GM18517 (cell line): Measurements from ENCODE around the gene CFAP126.
A peak's percentile ranks its signal among the peaks of the same experiment; 100 is the strongest.
"Not testable (repeated sequence)": the region's sequence is repeated elsewhere in the genome, so short reads cannot be mapped to it uniquely, and the experiment has no call there.

Experiments used
- ATAC-seq: cut with Tn5 transposase; IDR thresholded peaks from one replicate; pipeline ENCODE4 v1.9.1; 2021; ENCODE audit warnings: mild to moderate bottlenecking, moderate library complexity; ENCODE audit not compliant: unreplicated experiment

The CFAP126 gene, protein sequence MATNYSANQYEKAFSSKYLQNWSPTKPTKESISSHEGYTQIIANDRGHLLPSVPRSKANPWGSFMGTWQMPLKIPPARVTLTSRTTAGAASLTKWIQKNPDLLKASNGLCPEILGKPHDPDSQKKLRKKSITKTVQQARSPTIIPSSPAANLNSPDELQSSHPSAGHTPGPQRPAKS

DNA sequence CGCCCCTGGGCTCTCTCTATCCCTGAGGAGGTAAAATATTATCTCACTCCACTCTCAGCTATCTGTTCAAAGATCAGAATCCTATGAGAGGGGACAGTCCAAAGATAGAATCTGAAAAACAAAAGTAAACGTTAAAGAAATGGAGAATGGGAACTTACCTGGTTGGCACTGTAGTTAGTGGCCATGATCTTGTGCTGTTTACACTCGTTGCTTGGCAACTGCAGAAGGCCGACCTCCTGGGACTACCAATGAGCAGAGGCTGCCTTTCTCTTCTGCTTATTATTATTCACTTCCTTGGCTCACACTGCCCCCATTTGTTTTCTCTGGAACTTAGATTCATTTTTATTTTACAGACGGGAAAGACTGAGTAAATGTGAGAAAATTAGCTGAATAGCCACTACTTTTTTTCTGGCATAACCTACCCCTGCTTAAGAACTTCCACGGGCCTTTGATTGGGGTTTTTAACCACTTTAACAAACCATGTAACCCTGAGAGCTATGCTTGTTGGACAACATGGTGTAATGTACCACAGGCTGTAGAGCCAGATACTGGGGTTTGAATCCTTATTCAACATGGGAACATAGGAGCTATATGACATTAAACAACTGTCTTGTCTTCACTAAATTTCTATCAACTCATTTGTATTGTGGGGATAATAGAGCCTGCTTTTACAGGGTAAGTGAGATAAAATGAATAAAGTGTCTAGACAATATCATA, at the start of gene CFAP126:
CFAP126 (minus strand) TSS at position 193 of the 717 bp plus-strand sequence; CDS start at position 185, 8 bp downstream.
- ATAC-seq, result peak; percentile 96

DNA sequence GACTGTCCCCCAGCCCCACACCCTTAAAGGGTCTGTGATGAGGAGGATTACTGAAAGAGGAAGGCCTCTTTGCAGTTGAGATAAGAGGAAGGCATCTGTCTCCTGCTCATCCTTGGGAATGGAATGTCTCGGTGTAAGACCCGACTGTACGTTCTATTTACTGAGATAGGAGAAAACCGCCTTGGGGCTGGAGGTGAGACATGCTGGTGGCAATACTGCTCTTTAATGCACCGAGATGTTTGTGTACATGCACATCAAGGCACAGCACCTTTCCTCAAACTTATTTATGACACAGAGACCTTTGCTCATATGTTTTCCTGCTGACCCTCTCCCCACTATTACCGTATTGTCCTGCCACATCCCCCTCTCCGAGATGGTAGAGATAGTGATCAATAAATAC, 45.4 kb upstream of the CFAP126 start:
- not testable (repeated sequence) for ATAC-seq

DNA sequence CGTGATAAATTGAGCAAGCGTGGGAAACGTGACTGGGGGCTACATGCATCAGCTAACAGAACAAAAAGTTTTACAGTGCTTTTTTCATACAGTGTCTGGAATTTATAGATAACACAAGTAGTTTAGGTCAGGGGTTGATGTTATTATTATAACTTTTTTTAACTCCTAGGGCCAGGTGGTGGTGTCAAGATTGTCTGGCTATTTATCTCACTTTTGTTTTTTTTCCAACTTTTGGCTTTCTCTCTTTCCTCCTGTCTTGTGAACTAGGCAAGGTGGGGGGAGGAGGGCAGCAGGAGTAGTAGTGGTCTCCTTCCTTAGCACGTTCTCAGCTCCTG, 42.9 kb upstream of the CFAP126 start:
- not testable (repeated sequence) for ATAC-seq

DNA sequence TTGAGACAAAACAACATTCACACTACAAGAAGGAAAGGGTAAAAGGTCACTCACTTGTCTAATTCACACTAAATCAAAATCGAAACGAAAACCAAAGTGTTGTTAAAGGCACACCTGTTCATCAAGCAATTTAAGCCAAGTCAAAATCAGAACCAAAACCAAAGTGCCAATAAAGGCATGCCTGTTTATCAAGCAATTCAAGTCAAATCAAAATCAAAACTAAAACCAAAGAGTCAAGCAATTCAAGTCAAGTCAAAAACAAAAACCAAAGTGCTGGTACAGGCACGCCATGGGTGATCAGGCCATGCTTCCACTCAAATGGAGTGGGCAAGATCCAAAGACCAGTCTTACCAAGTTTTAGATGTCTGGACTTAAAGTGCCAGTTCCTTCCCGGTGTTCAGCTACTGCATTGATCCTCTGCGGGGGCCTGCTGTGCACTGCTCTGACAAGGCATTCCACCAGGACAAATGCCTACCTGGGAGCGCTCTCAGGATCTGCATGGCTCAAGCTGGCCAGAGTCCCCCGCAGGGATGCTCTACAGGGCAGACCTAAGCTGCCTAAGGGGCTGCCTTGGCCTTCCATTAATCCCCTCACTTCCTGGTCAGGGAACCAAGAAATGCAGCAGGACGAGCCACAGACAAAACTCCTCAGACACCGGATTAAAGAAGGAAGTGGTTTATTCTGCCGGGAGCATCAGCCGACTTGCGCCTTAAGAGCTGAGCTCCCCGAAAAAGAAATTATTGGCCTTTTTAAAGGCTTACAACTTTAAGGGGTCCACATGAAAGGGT, 42.4 kb upstream of the CFAP126 start:
- peak; percentile 65 for ATAC-seq

DNA sequence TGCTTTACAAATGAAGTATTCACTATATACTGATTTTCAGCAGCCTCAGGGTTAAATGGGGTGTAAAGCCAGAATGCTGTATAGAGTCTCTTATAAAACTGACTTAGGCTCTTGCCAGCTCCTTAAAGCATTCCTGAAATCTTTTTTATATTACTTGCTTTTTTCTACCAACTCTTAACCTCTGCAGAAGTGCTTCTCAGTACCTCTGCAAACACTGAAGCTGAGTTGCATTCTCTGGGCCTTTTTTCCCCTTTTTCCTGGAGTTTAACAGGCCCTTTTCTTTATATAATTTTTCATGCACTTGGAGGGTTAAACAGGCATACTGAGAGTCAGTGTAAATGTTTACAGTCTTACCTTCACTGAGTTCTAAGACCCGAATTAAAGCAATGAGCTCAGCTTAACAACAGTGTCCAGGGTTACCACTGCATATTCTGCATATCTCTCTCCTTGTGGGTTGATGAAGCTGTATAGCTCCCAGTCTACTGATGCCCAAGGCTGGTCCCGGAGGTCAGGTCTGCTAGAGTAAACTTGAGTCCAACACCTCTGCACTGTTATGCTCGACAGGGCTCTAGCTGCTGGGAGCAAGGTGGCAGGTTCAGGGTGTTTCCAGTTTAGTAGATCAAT, 40.9 kb upstream of the CFAP126 start:
- ATAC-seq, result no peak

DNA sequence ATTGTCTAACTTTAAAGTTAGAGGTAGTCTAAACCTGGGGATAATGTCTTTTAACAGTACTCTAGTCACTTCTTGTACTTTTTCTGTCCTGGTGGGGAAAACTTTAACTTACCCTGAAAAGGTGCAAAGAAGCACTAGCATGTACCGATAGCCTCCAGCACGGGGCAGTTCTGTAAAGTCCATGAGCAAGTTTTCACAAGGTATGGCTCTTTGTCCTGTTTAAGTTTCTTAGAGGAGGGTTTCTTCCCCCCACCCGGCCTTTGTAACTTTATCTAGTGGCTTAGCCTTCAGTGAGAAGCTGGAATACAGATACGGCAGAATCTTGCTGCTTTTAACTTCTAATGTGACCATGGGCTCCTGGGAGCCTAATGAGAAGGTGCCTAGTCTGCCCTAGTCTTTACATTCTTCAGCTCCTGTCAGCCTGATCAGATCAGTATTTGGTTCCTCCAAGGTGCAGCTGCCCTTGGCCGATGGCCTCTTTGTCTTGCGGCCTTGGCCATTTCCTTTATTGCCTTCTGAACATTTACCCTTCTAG, 39.8 kb upstream of the CFAP126 start:
- no peak for ATAC-seq

DNA sequence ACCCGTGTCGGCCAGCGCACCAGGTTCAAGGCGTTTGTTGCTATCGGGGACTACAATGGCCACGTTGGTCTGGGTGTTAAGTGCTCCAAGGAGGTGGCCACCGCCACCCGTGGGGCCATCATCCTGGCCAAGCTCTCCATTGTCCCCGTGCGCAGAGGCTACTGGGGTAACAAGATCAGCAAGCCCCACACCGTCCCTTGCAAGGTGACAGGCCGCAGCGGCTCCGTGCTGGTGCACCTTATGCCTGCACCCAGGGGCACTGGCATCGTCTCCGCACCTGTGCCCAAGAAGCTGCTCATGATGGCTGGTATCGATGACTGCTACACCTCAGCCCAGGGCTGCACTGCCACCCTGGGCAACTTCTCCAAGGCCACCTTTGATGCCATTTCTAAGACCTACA, 38.9 kb upstream of the CFAP126 start:
- ATAC-seq, result not testable (repeated sequence)

DNA sequence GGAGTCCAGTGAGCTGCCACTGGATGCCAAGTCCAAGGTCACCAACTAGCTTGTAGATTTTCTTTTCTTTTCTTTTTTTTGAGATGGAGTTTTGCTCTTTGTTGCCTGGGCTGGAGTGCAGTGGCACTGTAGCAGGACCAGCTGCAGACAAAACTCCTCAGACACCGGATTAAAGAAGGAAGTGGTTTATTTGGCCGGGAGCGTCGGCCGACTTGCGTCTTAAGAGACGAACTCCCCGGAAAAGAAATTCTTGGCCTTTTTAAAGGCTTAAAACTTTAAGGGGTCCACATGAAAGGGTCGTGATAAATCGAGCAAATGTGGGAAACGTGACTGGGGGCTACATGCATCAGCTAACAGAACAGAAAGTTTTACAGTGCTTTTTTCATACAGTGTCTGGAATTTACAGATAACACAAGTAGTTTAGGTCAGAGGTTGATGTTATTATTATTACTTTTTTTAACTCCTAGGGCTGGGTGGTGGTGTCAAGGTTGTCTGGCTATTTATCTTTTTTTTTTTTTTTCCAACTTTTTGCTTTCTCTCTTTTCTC, 36.4 kb upstream of the CFAP126 start:
- ATAC-seq, result no peak

DNA sequence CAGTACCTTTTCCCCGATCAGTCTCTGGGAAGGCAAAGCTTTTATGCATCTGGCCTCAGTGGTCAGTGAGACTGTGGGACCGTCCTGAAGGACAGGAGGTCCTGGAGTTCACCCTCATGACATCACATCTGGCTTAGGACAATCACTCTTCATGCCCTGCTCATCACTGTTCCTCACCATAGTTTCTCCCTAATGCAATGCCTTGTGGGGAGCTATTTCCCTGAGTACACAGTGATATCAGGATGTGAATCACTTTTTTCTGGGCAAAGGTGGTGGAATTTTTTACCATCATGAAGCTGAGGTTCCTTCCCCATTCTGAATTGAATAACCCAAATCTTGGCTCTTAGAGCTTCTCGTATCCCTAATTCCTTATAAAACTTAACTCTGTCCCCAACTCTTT, 34.8 kb upstream of the CFAP126 start:
- no peak for ATAC-seq

DNA sequence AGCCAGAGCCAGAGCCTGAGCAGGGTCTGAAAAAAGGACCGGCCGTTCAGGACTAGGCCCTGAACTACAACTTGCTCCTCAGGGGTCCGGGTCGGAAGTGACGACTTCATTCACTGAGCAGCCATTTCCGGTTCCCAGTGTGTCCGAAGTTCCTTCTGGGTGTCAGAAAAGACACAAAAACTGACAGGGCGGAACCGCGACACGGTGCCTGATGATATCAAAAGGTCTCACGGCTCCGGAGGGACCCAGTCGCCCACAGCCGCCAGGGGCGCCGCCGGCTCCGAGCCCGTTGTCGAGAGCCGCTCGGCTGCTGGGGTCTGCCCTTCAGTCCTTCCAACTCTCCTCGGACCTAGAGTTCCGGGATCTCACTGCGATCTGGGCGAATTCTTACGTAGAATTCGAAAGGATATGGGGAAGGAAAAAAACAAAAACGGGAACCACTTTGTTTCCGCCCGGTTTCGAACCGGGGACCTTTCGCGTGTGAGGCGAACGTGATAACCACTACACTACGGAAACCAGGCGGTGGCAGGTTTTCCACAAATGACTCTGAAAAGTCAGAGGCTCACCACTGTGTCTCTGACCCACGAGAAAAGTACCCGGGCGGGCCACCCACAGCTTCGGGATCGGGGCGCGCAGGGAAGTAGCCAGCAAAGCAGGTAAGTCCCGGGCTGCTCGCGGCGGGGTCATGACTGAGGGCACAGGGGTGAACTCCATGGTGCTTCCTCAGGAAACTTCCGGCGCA, 31.8 kb upstream of the CFAP126 start:
- peak; percentile 81 for ATAC-seq

DNA sequence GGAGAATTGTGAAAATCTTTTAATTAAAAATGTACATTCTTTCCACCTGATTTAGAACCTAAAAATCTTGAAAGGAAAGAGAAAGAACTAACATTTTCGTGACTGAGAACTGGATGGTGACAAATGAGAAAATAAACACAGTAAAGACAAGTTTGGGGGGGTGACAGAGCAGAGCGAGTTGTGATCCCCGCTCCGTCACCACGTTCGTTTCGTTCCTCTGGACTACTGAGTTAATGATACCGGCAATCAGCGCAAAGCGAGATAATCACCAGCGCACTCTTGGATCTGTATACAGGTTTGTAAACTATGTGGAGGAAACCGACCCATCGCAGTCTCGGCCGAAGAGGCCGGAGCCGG, 31.2 kb upstream of the CFAP126 start:
- no peak for ATAC-seq

DNA sequence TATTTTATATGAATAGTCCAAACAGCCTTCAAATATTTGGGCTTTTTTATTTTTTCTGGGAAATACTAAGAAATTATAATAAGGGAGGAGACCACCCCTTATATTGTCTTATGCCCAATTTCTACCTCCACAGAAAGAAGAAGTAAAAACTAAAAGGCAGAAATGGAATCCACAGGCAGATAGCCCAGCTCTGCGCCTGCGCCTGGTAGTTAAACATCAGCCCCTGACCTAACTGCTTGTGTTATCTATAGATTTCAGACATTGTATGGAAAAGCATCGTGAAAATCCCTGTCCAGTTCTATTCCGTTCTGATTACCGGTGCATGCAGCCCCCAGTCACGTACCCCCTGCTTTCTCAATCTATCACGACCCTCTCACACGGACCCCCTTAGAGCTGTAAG, 29.4 kb upstream of the CFAP126 start:
- ATAC-seq, result not testable (repeated sequence)

DNA sequence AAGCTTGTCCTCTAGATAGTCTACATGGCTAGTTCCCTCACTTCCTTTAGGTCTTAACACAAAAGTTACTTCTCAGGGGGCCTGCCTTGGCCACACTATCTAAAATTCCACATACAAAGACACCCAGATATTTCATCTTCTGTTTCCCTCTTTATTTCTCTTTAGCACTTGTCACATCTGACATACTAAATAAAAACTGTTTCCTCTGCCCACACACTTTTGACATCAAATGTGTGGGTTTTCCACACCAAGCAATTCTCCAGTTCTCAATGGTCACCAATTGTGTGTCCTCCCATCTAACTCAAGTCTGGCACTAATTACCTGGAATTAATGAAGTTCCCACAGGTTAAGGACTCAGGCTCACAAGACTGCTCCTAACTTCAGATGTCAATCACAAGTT, 25.5 kb upstream of the CFAP126 start:
- no peak for ATAC-seq

DNA sequence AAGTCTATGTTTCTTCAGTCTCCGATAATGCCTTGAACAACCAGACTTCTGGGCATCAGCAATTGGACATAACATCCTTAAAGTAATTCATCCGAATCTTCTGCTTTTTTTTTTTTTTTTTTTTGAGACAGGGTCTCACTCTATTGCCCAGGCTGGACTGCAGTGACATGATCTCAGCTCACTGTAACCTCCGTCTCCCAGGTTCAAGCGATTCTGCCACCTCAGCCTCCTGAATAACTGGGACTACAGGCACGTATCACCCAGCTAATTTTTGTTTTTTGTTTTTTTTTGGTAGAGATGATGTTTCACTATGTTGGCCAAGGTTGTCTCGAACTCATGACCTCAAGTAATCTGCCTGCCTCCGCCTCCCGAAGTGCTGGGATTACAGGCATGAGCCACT, 23.9 kb upstream of the CFAP126 start:
- ATAC-seq, result no peak

DNA sequence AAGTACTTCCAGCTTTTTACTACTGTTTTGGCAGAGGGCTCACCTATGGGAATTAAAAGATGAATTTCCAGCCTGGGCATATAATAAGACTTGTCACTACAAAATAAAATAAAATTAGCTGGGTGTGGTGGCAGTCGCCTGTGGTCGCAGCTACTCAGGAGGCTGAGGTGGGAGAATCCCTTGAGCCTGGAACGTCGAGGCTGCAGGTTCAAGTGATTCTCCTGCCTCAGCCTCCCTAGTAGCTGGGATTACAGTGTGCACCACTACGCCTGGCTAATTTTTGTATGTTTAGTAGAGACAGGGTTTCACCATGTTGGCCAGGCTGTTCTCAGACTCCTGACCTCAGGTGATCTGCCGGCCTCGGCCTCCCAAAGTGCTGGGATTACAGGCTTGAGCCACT, 23.5 kb upstream of the CFAP126 start:
- ATAC-seq, result not testable (repeated sequence)

DNA sequence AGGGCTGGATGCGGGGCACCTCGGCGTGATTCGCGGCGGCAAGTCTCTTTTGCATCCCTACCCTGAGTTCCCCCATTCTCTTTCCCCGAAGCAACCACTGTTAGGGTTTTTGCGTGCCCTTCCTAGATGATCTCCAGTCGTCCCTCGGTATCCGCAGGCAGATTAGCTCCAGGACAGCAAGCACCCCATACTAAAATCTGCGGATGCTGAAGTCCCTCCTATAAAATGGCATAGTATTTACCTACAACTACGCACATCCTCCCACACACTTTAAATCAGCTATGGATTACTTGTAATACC, 22.8 kb upstream of the CFAP126 start:
- peak; percentile 9 for ATAC-seq

DNA sequence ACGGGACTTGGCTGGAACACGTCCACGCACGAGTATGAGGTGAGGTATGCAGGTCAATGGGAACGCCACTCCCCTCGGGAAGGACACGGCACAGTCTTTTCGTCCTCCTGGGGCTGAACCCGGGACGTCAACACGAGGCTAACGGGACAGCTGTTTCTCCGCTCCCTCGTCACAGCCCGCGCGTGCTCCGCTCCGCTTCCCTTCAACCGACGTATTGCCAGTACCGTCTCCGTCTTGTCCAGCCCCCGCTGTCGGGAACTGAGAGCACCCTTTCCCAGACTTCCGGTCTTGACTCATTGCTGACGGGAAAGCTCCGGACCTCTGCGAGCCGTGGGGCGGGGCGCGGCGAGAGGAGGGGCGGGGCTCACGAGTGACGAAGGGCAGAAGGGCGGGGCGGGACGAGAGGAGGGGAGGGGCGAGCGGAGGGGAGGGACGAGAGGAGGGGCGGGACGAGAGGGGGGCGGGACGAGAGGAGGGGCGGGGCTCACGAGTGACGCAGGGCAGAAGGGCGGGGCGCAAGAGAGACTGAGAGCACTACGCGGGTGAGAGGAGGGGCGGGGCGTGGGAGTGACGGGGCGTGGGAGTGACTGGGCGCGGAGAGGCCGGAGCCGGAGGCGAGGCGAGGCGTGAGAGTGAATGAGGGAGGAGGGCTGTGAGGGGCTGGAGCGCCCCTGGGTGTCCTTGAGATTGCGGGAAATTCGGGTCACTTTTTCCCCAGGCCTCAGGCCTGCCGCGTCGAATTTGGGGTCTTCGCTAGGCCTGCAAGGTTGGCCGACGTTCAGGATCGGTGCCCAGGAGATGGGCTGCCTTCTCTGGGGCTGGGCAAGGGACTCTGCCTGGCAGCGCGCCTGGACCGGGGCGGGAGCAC, 22.2 kb upstream of the CFAP126 start:
- ATAC-seq, result peak; percentile 46

DNA sequence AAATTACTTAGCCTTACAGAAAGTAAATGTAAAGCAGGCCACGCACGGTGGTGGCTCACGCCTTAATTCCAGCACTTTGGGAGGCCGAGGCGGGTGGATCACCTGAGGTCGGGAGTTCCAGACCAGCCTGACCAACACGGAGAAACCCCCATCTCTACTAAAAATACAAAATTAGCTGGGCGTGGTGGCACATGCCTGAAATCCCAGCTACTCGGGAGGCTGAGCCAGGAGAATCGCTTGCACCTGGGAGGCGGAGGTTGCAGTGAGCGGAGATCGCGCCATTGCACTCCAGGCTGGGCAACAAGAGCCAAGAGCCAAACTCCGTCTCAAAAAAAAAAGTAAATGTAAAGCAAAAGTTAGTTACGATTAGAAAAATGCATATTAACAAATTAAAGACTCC, 21.5 kb upstream of the CFAP126 start:
- not testable (repeated sequence) for ATAC-seq

DNA sequence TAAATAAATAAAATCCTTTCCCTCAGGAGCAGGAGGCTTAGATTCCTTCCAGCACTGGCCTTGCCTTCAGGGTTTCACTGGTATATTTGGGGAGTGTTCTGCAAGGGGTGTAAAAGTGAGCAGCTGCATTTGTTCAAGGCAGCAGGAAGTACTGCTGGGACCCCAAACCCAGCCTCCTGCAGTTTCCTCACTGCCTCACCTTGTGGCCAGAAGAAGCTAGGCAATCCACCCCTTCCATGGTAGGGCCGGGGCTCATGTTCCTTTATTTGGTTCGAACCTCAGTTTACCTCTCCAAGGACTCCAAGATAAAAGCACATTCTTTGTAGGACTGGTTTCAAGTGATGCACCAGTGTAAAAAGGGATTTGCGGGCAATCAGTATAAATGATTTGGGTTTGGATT, 21.0 kb upstream of the CFAP126 start:
- ATAC-seq, result no peak
